ENCODE data around the gene PURA.

Gene PURA
- total RNA-seq = 55.0 to 55.4 reads per million in 2 donors

DNA sequence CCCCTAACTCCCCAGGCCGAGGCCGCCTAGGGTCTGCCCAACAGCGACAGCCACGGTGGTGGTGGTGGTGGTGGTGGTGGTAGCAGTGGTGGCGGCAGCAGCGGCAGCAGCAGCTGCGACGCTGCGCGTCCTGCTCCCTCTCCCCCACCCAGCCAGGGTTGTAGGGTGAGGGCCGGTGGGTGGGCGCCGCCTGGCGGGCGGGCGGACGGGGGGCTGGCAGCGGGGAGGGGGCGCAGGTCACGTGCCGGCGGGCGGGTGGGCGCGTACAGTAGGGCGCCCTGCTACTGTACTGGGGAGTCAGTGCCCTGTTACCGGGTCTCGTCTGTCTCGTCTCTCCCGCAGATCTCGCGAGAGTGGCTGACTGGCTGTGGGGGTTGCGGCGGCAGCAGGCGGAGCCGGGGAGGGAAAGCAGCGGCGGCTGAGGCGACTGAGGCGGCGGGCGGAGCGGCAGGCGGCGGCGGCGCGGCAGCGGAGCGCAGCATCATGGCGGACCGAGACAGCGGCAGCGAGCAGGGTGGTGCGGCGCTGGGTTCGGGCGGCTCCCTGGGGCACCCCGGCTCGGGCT lies at the start of gene PURA:
PURA (plus strand) TSS at position 411 of the 565 bp plus-strand sequence; CDS start at position 484, 73 bp downstream.
- peak; percentile 90 for DNase-seq

DNA sequence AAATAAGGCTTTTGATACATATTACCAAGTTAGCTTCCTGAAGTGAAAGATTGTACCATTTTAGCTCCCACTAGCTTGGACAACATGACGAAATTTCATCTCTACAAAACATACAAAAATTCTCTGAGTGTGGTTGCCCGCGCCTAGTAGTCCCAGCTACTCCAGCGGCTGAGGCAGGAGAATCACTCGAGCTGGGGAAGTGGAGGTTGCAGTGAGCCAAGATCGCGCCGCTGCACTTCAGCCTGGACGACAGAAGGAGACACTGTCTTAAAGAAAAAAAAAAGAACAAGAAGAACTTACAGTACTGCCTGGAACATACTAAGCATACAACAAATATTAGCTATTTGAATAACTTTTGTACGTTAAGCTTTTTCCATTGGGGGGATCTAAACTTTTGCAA lies 41.1 kb upstream of the PURA start:
- no peak for DNase-seq

DNA sequence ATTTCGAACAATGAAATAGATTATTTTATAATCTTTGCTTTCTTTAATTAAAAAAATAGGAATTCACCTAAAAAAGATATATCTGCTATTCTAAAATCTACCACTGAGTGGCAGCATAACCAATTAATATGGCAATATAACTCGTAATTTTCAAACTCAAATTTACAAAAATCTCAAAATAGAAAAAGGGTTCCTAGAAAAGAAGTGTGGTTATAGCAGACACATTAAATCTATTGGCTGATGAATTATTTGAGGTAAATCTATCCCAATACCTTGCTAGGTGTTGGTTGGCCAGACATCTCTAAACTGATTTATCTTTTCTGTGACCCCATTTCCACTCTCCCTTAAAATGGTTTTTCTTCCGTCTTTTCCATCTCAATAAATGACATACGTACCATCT lies 40.6 kb upstream of the PURA start:
- no peak for DNase-seq

DNA sequence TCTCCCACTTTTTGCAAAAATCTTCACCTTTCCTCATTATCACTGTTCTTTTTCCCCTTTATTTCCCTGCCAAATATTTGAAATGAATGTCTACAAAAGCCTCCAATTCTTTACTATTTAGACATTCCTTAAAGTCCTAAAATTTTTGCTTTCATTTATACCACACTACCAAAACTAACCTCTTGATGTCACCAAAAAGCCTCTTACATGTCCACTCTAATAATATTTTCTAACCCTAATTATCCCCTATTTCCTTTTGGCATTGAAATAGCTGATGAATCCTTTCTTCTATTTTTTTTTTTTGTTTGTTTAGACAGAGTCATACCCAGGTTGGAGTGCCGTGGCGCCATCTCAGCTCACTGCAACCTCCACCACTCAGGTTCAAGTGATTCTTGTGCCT lies 38.5 kb upstream of the PURA start:
- DNase-seq = no peak

DNA sequence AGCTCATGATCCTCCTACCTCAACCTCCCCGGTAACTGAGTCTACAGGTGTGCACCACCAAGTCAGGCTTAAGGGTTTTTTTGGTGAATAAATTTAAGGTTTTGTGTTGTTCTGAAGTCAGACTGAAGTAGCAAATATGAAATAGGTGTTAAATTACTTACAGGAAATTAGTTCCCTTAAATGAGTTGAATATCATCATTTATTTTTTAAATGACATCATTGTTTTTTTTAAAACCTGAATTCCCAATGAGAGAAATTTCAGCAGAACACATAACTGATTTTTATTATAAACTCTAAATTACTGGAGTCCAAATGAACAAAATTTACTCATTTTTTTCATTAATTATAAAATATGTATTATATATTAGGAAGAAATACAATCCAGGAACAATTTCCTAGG lies 37.8 kb upstream of the PURA start:
- no peak for DNase-seq

DNA sequence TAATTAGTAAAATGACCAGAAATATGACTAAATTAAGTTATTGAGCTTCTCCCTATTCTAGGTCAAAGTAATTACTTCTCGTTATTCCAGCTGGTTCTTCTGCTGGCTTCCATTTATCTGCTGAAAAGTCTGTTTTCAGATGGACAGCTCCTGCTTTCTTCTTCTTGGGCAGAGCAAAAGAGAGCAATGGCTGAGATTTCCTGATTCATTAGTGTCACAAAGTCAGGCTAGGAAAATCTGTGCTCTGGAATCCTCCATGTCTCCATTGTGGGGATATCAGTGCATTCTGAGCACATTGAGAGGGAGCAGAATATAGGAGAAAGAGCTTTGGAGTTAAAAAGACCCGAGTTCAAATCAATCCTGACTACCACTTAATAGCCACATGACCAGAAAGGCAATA lies 37.1 kb upstream of the PURA start:
- DNase-seq = no peak

DNA sequence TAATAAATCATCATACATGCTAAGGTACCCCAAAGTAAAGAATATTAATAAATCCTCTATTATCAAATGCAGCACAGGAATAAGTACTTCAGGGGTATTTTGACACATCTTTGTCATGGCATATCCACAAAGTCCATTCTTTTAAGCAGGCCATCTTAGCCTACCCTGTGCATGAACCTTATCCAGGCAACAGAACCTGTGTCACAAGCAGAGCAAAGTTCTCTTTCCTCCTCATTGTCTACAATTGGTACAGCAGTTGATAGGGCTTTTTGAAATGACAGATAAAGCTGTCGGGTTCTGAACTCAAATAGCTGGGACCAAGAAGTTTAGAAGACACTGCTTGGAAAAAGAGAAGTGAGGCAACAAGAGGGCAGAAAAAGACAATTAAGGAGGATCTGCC lies 30.8 kb upstream of the PURA start:
- no peak for DNase-seq

DNA sequence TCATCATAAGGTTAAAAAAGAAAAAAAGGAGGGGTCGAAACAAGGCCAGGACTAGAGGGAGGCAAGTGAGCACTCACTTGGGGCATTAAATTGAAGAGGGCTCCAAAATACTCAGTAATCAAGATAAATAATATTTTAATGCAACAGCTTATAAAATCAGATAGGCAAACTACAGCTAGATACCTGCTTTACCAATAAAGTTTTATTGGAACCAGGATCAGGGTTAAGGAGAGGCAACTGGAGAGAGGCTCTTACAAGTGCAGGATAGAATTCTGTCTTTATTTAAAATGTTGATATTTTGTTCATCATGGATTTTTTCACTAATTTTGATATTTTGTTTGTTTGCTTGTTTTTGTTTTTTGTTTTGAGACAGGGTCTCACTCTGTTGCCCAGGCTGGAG lies 30.3 kb upstream of the PURA start:
- DNase-seq = no peak

DNA sequence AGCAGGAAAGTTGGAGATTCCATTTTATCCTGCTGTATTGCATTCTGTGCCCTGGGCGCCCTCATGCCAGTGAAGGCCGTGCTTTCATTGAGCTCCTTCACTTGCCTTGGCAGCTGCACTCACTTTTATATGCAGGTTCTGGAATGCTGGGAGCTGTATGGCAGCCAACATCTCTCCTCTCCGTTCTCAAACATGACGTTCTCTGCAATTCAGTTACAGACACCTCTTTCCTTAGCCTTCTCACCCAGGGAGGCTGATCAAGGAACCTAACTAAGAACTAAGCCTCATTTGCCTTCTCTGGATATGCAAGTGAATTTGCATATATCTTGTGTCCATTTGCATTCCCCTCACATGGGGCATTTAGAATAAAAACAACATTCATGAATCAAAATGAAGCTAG lies 29.4 kb upstream of the PURA start:
- DNase-seq = no peak

DNA sequence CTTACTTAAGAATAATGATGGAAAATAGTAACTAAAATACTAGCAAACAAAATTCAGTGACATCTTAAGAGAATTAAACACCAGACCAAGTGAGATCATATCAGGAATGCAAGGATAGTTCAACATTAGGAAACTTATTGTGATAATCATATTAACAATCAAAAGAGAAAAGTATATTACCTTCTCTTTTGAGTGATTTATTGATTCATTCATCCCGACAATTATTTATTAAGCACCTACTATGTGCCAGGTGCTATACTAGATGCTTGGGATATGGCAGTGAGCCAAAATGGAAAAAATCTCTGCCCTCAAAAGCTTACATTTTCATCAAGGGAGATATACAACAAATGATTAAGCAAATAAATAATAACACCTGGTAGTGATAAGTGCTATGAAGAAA lies 23.7 kb upstream of the PURA start:
- no peak for DNase-seq

DNA sequence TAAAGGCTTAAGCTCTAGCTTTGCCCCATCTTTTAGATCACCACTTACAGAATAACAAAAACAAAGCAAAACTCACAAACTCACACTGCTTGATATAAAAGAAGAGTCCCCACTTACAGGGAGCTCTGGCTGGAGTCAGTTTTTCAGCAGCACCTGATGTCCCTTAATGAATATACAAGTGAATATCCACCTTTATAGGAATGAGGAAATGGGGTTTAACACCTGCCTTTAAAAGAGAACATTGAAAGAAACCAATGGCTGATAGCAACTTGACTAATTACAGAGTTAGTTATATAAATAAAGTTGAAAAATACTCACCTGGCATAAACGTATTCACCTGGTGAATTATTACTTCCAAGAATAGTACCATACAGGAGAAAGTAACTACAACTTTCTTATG lies 20.7 kb upstream of the PURA start:
- no peak for DNase-seq

DNA sequence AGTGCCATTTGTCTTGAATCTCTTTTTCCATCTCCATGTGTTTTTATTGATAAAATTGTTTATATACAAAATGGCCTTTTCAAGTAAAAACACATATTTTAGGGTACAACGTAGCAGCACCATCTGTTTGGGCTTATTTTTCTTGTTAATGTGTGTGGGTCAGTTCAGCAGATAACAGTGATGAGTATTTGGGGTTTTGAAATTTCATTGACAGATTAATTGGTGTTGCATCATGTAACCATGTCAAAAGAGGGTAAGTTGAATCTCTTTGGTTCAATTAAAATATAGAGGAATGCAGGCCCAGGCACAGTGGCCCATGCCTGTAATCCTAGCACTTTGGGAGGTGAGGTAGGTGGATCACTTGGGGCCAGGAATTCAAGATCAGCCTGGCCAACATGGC lies 20.0 kb upstream of the PURA start:
- no peak for DNase-seq

DNA sequence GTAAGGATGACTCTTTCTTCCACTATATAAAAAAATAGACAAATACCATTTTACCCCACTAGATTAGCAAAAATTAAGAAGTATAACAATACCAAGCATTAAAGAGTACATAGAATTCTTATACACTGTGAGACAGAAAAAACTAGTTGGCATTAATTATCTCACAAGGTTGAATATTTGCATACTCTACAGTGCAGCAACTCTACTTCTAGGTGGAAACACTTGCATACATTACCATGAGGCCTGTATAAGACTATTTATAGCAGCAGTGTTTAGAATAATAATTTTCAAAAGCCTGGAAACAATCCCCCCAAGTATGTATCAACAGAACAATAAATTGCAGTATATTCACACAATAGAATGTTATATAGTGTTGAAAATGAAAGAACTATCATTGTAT lies 19.0 kb upstream of the PURA start:
- DNase-seq = no peak

DNA sequence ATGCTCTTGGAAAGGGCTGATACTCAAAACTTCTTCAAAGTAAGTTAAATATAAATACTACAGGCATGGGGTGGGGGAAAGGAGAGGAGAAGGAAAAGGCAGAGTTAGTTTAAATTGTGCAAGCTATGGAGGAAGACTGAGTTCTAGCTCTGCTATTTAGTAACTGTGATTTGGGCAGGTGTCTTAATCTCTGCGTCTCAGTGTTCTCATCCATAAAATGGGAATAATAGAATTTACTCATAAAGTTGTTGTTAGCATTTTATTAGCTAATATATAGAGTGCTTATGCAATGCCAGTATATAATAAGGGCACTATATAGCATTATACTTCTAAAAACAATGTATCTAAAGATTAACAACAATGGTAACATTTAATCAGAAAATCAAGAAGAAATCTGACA lies 12.7 kb upstream of the PURA start:
- DNase-seq = no peak

DNA sequence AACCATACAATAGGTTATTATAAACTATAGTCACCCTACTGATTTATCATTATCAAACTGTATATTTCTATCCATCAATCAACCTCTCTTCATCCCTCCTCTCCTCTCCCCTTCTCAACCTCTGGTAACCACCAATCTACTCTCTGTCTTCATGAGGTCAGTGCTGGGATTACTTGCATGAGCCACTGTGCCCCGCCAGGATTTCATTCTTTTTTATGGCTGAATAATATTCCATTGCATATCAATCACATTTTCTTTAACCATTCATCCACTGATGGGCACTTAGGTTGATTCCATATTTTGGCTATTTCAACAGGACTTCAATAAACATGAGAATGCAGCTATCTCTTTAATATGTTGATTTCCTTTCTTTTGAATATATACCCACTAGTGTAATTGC lies 10.8 kb upstream of the PURA start:
- DNase-seq = no peak

DNA sequence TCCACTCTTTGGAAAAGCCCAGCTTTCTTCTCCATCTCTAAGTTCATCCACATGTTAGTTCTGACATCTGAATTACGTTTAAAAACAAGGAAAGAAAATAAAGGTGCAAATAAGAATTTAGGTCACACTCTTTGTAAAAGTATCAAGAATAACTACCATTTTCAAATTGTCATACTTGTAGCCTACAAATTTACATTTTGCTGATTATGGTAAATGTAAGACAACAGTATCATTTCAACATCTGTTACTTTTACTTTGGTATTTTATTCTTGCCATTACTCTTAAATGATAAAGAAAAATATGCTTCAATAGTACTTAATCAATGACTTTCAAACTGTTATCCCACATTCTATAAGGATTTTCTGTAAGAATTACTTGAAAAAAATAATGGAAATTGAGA lies 9.8 kb upstream of the PURA start:
- DNase-seq = no peak

DNA sequence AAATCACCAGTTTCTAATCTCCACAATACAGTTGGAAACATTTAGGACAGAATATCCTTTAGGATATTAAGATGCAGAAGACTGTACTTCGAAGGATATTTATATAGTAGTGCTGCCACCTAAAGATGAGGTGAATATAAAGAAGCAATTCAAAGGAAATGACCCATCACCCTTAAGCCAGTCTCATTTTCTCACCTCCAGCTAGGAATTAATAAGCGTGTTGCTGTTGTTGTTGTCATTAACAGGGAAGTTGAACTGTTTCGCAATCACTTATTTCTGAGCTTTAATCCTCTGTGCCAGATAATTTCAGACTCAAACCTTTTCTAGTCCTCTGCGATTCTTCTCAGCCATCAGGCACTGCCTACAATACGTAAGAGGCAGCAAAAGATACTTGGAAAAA lies 7.8 kb upstream of the PURA start:
- no peak for DNase-seq

DNA sequence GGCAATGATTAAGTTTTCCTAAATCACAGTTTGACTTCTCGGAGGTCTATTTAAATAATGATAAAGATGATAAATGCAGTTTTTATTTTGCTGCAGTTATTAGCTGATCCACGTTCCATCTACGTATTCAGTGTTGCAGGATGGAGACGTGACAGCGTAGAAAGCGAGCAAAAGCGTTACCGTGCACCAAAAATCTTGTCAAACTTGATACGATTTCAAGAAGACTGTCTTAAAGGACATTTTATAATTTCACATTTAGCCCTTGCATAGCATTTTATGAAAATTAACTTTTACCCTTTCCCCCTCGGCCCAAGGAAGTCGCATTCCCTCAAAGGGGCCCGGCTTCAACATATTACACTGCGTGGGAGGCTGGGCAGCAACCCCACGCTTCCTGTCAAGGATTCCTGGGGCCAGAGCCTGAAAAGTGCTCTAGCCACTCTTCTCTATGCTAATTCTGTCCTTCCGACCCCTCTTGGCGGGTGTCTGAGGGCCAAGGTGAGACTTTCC lies 7.1 kb upstream of the PURA start:
- DNase-seq = no peak

DNA sequence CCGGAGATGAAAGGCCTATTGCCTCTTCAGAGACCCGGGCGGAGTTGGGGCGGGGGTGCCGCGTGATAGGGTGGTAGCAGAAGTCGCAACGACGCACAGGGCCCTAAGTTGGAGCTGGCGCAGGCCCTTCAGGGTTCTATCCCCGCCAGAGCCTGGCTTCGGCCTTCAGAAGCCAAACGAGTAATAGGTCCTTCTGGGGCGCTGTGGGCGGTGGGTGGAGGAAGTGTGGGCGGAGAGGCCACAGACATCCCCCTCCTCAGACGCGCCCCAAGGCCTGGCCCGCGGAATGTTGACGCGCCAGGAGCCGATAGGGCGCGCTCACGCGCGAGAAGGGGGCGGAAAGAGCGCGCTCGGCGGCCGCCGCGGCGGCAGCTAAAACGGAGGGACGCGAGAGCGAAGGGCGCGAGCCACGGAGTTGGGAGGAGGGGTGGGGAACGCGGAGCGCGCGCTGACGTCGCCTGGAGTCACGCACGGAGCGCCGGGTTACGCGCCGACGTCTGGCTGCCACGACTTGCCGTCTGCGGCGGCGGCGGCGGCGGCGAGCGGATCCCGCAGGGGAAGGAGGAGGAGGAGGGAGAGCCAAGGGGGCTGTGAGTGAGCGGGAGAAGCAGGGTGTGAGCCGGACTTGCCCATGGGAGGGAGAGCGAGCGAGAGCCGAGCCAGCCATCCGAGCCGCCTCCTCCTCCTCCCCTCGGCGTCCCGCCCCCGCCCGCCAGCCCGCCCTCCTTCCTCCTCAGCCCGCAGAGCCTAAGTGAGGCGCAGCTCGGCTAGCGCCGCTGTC lies 6.4 kb upstream of the PURA start:
- peak; percentile 95 for DNase-seq

DNA sequence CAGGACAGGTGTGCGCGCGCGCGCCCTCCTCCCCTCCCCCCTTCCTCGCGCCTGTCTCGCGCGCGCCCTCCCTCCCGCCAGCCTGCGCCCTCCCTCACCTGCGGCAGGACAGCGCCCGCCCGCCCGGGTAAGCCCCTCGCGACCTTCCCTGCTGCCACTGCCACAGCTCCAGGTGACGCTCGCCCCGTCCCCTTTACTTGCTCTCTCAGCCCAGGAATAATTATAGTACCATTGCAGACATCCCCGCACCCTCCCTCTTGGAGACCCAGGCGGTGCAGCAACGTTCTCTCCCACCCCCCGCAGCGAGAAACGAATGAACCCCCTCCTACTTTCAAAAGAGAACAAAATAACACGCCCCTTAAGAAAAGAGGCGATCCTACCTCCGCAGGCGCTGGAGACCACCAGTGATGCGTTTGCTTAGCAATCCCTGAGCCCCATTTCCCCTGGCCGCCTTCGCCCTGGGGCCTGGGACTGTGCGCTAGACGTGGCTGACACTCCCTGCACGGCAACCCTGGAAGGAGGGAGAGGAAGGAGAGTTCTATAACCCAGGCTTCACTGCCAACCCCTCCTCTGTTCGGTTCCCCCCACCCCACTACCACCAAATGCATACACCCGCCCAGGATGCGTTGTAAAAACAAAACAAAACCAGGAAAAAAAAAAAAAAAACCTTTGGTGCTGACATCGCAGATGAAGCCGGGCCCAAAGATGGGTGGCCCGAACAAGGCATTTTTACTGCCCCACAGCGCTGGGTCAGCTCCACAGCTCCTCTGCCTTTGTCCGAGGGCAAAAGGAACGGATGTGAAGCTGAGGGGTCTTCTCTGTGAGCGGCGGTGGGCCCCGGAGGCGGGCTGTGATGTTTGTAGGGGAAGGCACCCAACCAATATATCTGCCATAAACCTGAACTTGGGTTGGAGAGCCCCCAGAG lies 5.6 kb upstream of the PURA start:
- peak; percentile 14 for DNase-seq

DNA sequence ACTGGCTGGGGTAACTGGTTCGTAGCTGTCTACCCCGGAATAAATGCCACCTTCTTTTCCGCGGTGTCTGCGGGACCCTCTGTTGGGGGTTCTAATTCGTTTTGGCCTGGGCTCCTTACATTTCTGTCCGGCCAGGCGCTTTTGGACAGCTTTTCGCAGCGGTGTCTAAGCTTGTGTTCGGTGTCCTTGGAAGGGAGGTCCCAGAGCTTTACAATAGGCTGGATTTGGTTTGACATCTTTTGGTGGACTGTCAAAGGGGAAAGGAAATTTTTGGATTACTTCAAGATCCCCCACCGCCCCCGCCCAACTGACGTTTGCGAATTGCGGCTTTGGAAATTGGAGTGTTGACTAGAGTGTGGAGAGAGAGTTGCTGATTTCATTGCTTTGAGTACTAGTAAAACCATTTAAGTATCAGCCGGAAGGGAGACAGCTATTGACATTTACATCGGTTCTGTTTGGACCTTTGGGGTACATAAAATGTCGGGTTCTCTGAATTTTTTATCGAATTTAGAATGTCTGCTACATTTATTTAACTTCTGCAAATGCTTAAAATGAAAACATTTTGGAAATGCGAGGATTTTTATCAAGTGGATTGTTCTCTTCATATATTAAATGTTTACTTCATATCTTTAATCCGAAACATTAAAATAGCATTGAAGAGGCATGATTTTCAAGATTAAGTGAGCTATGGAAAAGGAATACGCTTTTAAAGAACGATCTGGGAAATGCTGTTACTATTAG lies 4.7 kb upstream of the PURA start:
- DNase-seq = no peak

DNA sequence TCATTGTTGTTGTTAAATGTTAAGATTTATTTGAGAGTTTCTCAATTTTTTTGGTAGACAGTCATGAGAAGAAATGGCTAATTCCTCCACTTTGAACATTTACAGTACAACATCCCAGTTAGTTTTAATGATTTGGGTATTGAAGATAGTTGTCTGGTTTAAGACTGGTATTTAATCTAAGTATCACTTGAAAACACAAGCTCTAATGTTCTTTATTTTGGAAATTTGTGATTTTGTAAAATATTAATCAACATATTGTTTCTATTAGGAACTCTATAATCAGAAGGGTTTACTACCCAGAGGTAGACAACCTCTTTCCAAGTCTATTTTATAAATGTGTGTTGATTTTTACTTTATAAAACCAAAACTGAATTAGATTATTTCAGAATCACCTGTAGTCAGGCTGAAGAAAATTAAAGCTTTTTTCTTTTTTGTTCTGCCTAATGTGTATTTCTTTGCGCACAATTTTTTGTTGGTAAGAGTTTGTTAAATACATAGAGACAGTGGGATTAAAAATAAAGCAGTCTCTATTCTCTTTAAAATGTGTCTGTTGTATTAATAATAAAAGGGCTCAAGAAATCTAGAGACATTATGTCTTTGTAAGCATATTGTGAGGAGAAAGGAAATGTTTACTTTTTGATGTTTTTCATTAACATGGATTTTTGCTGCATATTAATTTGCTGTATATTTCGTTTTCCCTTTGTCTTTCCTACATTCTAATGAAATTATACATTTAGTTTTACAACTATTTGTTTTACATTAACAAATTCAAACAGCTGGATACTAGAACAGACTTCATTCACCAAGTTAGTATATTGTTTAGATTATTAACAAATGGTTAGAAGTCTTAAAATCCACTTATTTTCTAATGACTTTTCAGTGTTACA lies 3.9 kb upstream of the PURA start:
- DNase-seq = no peak

Measured in activated gamma-delta T cell (primary cell).